Astrocyte (in vitro differentiated cells and primary cell): Measurements from ENCODE around the gene DSCAM.

Experiments used
- EZH2 ChIP-seq: IDR thresholded peaks from 2 replicates; pipeline ENCODE4 v1.6.1; 2012; ENCODE audit warnings: mild to moderate bottlenecking, low read length, inconsistent platforms; ENCODE audit not compliant: insufficient read depth
- TF ChIP-seq, protein P1 (sequence below): IDR thresholded peaks from 2 replicates; pipeline ENCODE4 v1.5.1; 2011; ENCODE audit warnings: low read depth, mild to moderate bottlenecking, inconsistent platforms, low read length, moderate library complexity; ENCODE audit not compliant: insufficient read depth

DNA sequence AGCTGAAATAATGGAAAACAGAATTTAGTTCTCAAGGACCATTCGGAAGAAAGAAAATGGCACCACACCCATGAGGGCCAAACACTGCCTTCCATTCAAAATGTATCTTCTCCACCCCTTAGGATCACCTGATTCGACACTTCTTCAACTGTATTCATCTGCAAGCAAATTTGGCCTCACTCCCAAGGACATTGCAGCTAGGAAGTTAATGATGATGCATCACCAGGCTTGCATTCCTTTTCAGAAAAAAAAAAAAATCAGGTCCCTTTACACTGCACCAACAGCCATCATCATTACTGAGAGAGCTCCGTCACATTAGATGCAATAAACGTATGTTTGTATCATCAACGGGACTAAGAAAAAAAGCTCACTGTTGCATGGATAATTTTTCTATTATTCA is 611.4 kb downstream of the DSCAM start:
- TF ChIP-seq, protein P1, sequence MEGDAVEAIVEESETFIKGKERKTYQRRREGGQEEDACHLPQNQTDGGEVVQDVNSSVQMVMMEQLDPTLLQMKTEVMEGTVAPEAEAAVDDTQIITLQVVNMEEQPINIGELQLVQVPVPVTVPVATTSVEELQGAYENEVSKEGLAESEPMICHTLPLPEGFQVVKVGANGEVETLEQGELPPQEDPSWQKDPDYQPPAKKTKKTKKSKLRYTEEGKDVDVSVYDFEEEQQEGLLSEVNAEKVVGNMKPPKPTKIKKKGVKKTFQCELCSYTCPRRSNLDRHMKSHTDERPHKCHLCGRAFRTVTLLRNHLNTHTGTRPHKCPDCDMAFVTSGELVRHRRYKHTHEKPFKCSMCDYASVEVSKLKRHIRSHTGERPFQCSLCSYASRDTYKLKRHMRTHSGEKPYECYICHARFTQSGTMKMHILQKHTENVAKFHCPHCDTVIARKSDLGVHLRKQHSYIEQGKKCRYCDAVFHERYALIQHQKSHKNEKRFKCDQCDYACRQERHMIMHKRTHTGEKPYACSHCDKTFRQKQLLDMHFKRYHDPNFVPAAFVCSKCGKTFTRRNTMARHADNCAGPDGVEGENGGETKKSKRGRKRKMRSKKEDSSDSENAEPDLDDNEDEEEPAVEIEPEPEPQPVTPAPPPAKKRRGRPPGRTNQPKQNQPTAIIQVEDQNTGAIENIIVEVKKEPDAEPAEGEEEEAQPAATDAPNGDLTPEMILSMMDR = no peak
- TF ChIP-seq EZH2 = no peak
